HG03159 (cell line): ENCODE results near the gene ARMC9.
"Not testable (repeated sequence)": the region's sequence is repeated elsewhere in the genome, so short reads cannot be mapped to it uniquely, and the experiment has no call there.

Source experiments
- ATAC-seq: cut with Tn5 transposase; IDR thresholded peaks from one replicate; pipeline ENCODE4 v1.9.1; 2021; ENCODE audit warnings: mild to moderate bottlenecking, moderate library complexity; ENCODE audit not compliant: unreplicated experiment

The ARMC9 gene

GRCh38 chr2:231394211-231395141 is 196.0 kb downstream of the ARMC9 start:
- ATAC-seq, result peak; percentile 48

- ATAC-seq, result no peak
These were observed 197.0 kb downstream of the ARMC9 start, which contains the start of gene B3GNT7 for GRCh38 chr2:231395188-231396057. TSS of gene B3GNT7 (plus strand) at chr2:231395710. CDS start at chr2:231395804, 94 bp downstream.

GRCh38 chr2:231396058-231396821 is 197.8 kb downstream of the ARMC9 start:
- ATAC-seq, result no peak

DNA sequence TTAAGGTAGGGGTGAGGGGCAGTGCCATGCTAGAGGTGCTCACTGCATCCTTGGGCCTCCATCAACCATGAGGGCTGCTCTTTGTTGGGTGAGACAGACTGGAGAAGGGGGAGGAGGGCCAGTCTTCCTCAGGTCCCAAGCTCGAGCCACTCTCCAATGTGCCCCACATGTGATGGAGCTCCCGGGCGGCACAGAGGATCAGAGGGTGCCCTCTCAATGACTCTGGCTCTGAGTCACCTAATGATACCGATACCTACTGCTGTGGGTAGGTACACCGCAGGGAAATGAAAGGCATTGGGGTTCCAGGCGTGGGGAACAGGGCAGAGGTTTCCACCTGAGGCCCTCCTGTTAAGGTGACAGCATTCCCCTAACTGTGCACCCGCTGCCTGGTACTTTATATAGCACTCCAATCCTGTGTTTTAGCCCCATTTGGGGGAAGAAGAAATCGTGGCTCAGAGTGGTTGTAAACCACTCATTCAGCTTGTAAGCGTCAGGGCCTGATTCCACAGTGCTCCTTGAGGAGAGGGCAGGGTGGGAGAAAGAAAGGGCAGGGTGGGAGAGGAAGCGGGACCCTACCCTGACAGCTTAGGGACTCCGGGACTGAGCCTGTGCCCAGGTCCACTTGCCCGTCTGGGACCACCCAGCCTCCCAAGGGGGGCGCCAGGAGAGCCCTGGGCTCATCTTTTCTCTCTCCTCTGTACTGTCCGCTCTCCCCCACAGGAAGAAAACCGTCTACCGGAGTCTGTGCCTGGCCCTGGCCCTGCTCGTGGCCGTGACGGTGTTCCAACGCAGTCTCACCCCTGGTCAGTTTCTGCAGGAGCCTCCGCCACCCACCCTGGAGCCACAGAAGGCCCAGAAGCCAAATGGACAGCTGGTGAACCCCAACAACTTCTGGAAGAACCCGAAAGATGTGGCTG is 198.8 kb downstream of the ARMC9 start:
- no peak for ATAC-seq

DNA sequence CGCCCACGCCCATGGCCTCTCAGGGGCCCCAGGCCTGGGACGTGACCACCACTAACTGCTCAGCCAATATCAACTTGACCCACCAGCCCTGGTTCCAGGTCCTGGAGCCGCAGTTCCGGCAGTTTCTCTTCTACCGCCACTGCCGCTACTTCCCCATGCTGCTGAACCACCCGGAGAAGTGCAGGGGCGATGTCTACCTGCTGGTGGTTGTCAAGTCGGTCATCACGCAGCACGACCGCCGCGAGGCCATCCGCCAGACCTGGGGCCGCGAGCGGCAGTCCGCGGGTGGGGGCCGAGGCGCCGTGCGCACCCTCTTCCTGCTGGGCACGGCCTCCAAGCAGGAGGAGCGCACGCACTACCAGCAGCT is 199.5 kb downstream of the ARMC9 start:
- ATAC-seq, result no peak

- ATAC-seq, result no peak
These were observed 200.2 kb downstream of the ARMC9 start for GRCh38 chr2:231398585-231398984.

- ATAC-seq, result no peak
These were observed 200.8 kb downstream of the ARMC9 start for GRCh38 chr2:231399046-231399852.

DNA sequence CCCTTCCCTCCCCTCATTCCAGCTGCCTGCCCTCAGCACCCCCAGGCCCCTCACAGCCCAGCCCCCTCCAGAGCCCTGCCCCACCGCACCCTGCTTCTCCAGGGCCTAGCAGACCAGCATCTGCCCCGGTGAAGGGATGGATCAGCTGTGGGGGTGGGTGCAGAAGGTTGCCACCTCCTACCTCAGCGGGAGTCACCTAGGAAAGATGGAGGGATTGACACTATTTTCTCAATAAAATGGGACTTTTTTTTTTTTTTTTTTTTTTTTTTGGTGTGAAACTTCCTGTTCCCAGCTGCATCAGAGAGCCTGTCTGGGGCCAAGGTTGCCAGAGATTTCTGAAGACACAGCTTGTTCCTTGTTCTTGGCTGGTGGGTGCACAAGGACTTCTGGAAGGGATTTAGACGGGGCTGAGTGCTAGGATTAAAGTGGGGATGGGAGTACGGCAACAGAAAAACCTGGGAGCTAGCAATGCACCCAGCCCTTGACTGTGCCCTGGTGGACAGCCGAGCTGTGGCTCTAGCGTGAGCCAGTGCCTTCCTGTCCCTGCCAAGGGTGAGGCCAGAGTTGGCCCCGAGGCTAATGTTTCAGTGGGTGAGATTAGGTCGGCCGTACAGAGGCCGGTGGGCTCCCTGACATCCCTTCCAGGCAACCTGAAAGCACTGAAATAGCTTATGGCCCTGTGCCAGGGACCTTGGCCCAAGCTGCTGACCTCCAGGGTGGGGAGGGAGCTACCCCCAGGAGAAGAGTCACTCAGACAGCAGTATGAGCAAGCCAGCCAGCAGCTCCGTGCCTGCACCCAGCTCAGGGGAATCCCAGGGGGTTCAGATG is 201.6 kb downstream of the ARMC9 start:
- no peak for ATAC-seq

- ATAC-seq, result not testable (repeated sequence)
These were observed 202.2 kb downstream of the ARMC9 start for GRCh38 chr2:231400681-231401080.

DNA sequence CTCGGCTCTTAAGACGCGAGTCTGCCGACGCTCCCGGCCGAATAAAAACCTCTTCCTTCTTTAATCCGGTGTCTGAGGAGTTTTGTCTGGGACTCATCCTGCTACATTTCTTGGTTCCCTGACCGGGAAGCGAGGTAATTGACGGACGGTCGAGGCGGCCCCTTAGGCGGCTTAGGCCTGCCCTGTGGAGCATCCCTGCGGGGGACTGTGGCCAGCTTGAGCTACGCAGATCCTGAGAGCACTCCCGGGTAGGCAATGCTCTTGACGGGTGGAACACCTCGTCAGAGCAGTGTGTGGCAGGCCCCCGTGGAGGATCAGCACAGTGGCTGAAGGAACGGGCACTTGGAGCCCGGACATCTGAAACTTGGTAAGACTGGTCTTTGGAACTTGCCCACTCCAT is 202.7 kb downstream of the ARMC9 start:
- ATAC-seq, result not testable (repeated sequence)

DNA sequence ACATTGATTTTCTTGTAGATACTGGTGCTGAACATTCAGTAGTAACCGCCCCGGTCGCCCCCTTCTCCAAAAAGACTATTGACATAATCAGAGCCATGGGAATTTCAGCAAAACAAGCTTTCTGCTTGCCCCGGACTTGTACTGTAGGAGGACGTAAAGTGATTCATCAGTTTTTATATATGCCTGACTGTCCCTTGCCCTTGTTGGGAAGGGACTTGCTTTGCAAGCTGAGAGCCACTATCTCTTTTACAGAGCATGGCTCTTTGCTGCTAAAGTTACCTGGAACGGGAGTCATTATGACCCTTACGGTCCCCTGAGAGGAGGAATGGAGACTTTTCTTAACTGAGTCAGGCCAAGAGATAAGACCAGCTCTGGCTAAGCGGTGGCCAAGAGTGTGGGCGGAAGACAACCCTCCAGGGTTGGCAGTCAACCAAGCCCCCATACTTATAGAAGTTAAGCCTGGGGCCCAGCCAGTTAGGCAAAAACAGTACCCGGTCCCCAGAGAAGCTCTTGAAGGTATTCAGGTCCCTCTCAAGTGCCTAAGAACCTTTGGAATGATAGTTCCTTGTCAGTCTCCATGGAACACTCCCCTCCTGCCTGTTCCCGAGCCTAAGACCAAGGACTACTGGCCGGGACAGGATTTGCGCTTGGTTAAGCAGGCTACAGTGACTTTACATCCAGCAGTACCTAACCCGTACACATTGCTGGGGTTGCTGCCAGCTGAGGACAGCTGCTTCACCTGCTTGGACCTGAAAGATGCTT is 205.2 kb downstream of the ARMC9 start:
- ATAC-seq, result not testable (repeated sequence)

GRCh38 chr2:231404183-231404578 is 205.8 kb downstream of the ARMC9 start:
- ATAC-seq, result not testable (repeated sequence)

DNA sequence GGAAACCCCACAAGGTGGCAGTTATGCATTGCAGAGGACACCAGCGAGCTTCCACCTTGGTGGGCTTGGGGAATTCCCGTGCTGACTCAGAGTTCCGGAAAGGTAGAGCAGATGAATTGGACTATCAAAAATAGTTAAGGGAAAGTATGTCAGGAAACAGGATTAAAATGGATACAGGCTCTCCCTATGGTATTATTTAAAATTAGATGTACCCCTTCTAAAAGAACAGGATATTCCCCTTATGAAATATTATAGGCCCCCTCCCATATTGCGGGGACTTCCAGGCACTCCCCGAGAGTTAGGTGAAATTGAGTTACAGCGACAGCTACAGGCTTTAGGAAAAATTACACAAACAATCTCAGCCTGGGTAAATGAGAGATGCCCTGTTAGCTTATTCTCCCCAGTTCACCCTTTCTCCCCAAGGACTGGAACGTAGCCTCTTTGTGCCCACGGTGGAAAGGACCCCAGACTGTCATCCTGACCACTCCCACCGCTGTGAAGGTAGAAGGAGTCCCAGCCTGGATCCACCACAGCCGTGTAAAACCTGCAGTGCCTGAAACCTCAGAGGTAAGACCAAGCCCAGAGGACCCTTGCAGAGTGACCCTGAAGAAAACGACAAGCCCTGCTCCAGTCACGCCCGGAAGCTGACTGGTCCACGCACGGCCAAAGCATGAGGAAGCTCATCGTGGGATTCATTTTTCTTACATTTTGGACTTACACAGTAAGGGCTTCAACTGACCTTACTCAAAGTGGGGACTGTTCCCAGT is 207.4 kb downstream of the ARMC9 start:
- not testable (repeated sequence) for ATAC-seq

DNA sequence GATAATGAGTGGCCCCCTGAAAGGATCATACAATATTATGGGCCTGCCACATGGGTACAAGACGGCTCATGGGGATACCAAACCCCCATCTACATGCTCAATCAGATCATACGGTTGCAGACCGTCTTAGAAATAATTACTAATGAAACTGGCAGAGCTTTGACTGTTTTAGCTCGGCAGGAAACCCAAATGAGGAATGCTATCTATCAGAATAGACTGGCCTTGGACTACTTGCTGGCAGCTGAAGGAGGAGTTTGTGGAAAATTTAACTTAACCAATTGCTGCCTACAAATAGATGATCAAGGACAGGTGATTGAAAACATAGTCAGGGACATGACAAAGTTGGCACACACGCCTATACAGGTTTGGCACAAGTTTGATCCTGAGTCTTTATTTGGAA is 209.3 kb downstream of the ARMC9 start:
- not testable (repeated sequence) for ATAC-seq

- ATAC-seq, result not testable (repeated sequence)
These were observed 209.9 kb downstream of the ARMC9 start for GRCh38 chr2:231408304-231408703.

- no peak for ATAC-seq
These were observed 211.3 kb downstream of the ARMC9 start for GRCh38 chr2:231409776-231410175.
